HepG2 (cell line): ENCODE measurements around the gene RHBDL3. TPM values are rescaled to one million over a fixed set of nuclear protein-coding genes. Genes with fewer than 3 reads are reported as not detected.

Source experiments
- ASH2L ChIP-seq: fragments of 300-600, 200-600 bp; sonication (generic); IDR thresholded peaks from 2 replicates; pipeline ENCODE4 v1.7.0; 2017; ENCODE audit warnings: low read depth, mild to moderate bottlenecking, moderate library complexity, mixed read lengths, low read length; ENCODE audit not compliant: insufficient read length
- ATAD3A ChIP-seq: sonication (generic); formaldehyde crosslinking; IDR thresholded peaks from 2 replicates; pipeline ENCODE4 v1.4.0; 2020; ENCODE audit warnings: missing genetic modification reagents
- EHMT2 ChIP-seq: fragments of 200-600 bp; sonication (generic); IDR thresholded peaks from 2 replicates; pipeline ENCODE4 v1.7.0; 2017; ENCODE audit warnings: antibody characterized with exemption, low read depth, low read length, borderline replicate concordance
- FOXJ3 ChIP-seq: sonication (generic); formaldehyde crosslinking; IDR thresholded peaks from 2 replicates; pipeline ENCODE4 v1.4.0; 2020; ENCODE audit warnings: missing genetic modification reagents, mild to moderate bottlenecking, borderline replicate concordance
- JDP2 ChIP-seq: sonication (generic); formaldehyde crosslinking; IDR thresholded peaks from 2 replicates; pipeline ENCODE4 v1.8.1; 2022; ENCODE audit warnings: missing genetic modification reagents, borderline replicate concordance
- LCORL ChIP-seq, 2 experiments: fragments of 450-650 bp in 1 of 2; sonication (generic) in 1 of 2; formaldehyde crosslinking in 1 of 2; IDR thresholded peaks; 2 replicates each; pipeline versions ENCODE4 v1.5.0 to v1.6.1; 2017 to 2020; ENCODE audit warnings: antibody characterized with exemption in 1 of 2, missing genetic modification reagents in 1 of 2
- MED1 ChIP-seq: sonication (generic); formaldehyde crosslinking; IDR thresholded peaks from 2 replicates; pipeline ENCODE4 v1.4.0; 2020; ENCODE audit warnings: missing genetic modification reagents
- NCOA5 ChIP-seq: sonication (generic); formaldehyde crosslinking; IDR thresholded peaks from 2 replicates; pipeline ENCODE4 v1.4.0; 2020; ENCODE audit warnings: missing genetic modification reagents
- PAF1 ChIP-seq: IDR thresholded peaks from 2 replicates; pipeline ENCODE4 v1.6.1; 2016; ENCODE audit warnings: missing genetic modification reagents, missing compliant biosample characterization
- PHB2 ChIP-seq: fragments of 450-650 bp; IDR thresholded peaks from 2 replicates; pipeline ENCODE4 v1.6.1; 2018; ENCODE audit not compliant: partially characterized antibody
- SCMH1 ChIP-seq: sonication (generic); formaldehyde crosslinking; IDR thresholded peaks from 2 replicates; pipeline ENCODE4 v1.9.0; 2021; ENCODE audit warnings: missing genetic modification reagents, mild to moderate bottlenecking, borderline replicate concordance
- SIX4 ChIP-seq: sonication (generic); formaldehyde crosslinking; IDR thresholded peaks from 2 replicates; pipeline ENCODE4 v1.4.0; 2020; ENCODE audit warnings: missing genetic modification reagents
- SMARCC2 ChIP-seq: fragments of 450-650 bp; IDR thresholded peaks from 2 replicates; pipeline ENCODE4 v1.6.1; 2017; ENCODE audit warnings: antibody characterized with exemption, mild to moderate bottlenecking
- ZFP1 ChIP-seq: IDR thresholded peaks from 2 replicates; pipeline ENCODE4 v1.6.1; 2016
- ZNF205 ChIP-seq: IDR thresholded peaks from 2 replicates; pipeline ENCODE4 v1.6.1; 2018; ENCODE audit warnings: missing biosample characterization, missing genetic modification reagents
- ZNF335 ChIP-seq: sonication (generic); formaldehyde crosslinking; IDR thresholded peaks from 2 replicates; pipeline ENCODE4 v1.4.0; 2020; ENCODE audit warnings: missing genetic modification reagents
- ZNF547 ChIP-seq: sonication (generic); formaldehyde crosslinking; IDR thresholded peaks from 2 replicates; pipeline ENCODE4 v1.5.1; 2020; ENCODE audit warnings: mild to moderate bottlenecking, missing genetic modification reagents
- ZNF629 ChIP-seq: sonication (generic); formaldehyde crosslinking; conservative IDR thresholded peaks from 2 replicates; pipeline ENCODE4 v1.5.0; 2020; ENCODE audit warnings: missing genetic modification reagents
- polyA plus RNA-seq, 8 experiments: library from polyadenylated mRNA; depleted of rRNA in 3 of 8; stranded (reverse) in 7 of 8; unstranded in 1 of 8; fragments of >200 nt; fragmentation: Illumina TruSeq in 4 of 8; extraction: Trizol in 4 of 8; gene quantifications; 2 replicates each; pipeline versions ENCODE4 v1.2.1 to v1.2.3, GENCODE V29; 2011 to 2016; ENCODE audit warnings: low read depth in 4 of 8, missing spikeins in 1 of 8, mixed read lengths in 1 of 8; ENCODE audit not compliant: insufficient read depth in 1 of 8
- total RNA-seq, 5 experiments: library from RNA; depleted of rRNA; stranded (reverse); fragments of >200 nt; fragmentation: Illumina TruSeq; extraction: Trizol; gene quantifications; 2 replicates each; pipeline ENCODE4 v1.2.3, GENCODE V29; 2016; ENCODE audit warnings: low read depth in 1 of 5
- TF ChIP-seq, protein P1 (sequence below): sonication (generic); formaldehyde crosslinking; conservative IDR thresholded peaks from 2 replicates; pipeline ENCODE4 v1.4.0; 2020; ENCODE audit warnings: missing genetic modification reagents
- TF ChIP-seq, protein P2 (sequence below): sonication (generic); formaldehyde crosslinking; IDR thresholded peaks from 2 replicates; pipeline ENCODE4 v1.4.0; 2020; ENCODE audit warnings: missing genetic modification reagents, borderline replicate concordance
- TF ChIP-seq, protein P3 (sequence below): sonication (generic); formaldehyde crosslinking; IDR thresholded peaks from 2 replicates; pipeline ENCODE4 v1.8.0; 2022; ENCODE audit warnings: mild to moderate bottlenecking, missing genetic modification reagents, borderline replicate concordance
- TF ChIP-seq, protein P4 (sequence below): sonication (generic); formaldehyde crosslinking; IDR thresholded peaks from 2 replicates; pipeline ENCODE4 v1.8.0; 2022; ENCODE audit warnings: mild to moderate bottlenecking, missing genetic modification reagents
- TF ChIP-seq, protein P5 (sequence below): sonication (generic); formaldehyde crosslinking; IDR thresholded peaks from 2 replicates; pipeline ENCODE4 v1.5.0; 2020; ENCODE audit warnings: missing genetic modification reagents

Gene RHBDL3
- total and polyA plus RNA-seq, 2 of the 13 experiments (the other 11 are each of a cell fraction or from before 2014, with no cell fraction given) = 0.09 TPM; not detected in 1

DNA sequence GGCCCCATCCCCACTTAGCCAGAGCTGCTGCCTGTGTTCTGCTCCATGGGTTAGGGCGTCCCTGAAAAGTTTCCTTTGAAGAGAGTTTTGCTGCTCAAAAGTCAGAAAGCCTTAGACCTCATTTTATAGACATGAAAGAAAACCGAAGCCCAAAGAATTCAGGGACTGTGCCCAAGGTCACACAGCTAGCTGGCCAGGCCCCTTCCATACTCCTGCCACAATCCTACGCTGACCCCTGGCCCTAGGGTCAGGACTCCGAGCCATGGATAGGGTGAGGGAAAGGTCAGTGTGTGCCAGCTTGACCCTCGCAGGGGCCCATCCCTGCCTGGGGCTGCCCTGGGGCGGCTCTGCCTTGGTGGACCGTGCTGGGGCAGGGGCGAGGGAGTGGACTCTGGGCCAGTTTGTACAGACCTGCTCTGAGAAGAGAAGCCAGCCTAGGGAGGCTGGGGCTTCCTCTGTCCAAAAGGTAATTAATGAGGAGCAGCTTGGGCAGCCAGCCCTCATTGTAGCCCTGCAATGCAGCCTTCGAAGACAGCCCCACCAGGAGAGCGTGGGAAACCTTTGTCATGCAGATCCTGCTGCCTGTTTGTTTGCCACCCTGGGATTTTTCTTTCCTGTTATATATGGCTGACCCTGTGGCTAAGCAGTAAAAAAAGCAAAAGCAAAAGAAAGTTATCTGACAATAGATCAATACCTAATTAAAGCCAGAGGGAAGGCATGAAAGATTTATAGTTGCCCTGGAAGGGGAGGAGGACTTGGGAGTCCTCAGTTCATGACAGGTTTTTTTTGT is 37.4 kb downstream of the RHBDL3 start (continued):
- TF ChIP-seq JDP2 (CRISPR knock-in tag) (no peak), ZNF547 (CRISPR knock-in tag) (0 out of 2 replicates have a peak, but pooled peaks have one; percentile 19), FOXJ3 (CRISPR knock-in tag) (peak; percentile 48; the same call in 1 of the 2 replicates), ATAD3A (CRISPR knock-in tag) (no peak), ASH2L (peak; percentile 49), SIX4 (CRISPR knock-in tag) (no peak), EHMT2 (no peak), MED1 (CRISPR knock-in tag) (peak; percentile 75), ZFP1 (CRISPR knock-in tag) (no peak), LCORL (IDR thresholded peaks at IDR 0.05) (no peak), LCORL (CRISPR knock-in tag; IDR thresholded peaks at IDR 0.05) (peak; percentile 89), SMARCC2 (no peak), SCMH1 (no peak), PAF1 (CRISPR knock-in tag) (no peak), ZNF629 (CRISPR knock-in tag) (peak; percentile 45), NCOA5 (CRISPR knock-in tag) (no peak), PHB2 (no peak), ZNF335 (CRISPR knock-in tag) (no peak), ZNF205 (CRISPR knock-in tag) (peak; percentile 79; the same call in 1 of the 2 replicates)
- TF ChIP-seq, protein P1, sequence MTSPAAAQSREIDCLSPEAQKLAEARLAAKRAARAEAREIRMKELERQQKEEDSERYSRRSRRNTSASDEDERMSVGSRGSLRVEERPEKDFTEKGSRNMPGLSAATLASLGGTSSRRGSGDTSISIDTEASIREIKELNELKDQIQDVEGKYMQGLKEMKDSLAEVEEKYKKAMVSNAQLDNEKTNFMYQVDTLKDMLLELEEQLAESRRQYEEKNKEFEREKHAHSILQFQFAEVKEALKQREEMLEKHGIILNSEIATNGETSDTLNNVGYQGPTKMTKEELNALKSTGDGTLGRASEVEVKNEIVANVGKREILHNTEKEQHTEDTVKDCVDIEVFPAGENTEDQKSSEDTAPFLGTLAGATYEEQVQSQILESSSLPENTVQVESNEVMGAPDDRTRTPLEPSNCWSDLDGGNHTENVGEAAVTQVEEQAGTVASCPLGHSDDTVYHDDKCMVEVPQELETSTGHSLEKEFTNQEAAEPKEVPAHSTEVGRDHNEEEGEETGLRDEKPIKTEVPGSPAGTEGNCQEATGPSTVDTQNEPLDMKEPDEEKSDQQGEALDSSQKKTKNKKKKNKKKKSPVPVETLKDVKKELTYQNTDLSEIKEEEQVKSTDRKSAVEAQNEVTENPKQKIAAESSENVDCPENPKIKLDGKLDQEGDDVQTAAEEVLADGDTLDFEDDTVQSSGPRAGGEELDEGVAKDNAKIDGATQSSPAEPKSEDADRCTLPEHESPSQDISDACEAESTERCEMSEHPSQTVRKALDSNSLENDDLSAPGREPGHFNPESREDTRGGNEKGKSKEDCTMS (CRISPR knock-in tag) = no peak
- TF ChIP-seq, protein P2, sequence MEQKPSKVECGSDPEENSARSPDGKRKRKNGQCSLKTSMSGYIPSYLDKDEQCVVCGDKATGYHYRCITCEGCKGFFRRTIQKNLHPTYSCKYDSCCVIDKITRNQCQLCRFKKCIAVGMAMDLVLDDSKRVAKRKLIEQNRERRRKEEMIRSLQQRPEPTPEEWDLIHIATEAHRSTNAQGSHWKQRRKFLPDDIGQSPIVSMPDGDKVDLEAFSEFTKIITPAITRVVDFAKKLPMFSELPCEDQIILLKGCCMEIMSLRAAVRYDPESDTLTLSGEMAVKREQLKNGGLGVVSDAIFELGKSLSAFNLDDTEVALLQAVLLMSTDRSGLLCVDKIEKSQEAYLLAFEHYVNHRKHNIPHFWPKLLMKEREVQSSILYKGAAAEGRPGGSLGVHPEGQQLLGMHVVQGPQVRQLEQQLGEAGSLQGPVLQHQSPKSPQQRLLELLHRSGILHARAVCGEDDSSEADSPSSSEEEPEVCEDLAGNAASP (CRISPR knock-in tag) = peak; percentile 95
- TF ChIP-seq, protein P3, sequence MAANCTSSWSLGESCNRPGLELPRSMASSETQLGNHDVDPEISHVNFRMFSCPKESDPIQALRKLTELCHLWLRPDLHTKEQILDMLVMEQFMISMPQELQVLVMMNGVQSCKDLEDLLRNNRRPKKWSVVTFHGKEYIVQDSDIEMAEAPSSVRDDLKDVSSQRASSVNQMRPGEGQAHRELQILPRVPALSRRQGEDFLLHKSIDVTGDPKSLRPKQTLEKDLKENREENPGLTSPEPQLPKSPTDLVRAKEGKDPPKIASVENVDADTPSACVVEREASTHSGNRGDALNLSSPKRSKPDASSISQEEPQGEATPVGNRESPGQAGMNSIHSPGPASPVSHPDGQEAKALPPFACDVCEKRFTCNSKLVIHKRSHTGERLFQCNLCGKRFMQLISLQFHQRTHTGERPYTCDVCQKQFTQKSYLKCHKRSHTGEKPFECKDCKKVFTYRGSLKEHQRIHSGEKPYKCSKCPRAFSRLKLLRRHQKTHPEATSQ (CRISPR knock-in tag) = no peak
- TF ChIP-seq, protein P4, sequence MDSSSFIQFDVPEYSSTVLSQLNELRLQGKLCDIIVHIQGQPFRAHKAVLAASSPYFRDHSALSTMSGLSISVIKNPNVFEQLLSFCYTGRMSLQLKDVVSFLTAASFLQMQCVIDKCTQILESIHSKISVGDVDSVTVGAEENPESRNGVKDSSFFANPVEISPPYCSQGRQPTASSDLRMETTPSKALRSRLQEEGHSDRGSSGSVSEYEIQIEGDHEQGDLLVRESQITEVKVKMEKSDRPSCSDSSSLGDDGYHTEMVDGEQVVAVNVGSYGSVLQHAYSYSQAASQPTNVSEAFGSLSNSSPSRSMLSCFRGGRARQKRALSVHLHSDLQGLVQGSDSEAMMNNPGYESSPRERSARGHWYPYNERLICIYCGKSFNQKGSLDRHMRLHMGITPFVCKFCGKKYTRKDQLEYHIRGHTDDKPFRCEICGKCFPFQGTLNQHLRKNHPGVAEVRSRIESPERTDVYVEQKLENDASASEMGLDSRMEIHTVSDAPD (CRISPR knock-in tag) = peak; percentile 86
- TF ChIP-seq, protein P5, sequence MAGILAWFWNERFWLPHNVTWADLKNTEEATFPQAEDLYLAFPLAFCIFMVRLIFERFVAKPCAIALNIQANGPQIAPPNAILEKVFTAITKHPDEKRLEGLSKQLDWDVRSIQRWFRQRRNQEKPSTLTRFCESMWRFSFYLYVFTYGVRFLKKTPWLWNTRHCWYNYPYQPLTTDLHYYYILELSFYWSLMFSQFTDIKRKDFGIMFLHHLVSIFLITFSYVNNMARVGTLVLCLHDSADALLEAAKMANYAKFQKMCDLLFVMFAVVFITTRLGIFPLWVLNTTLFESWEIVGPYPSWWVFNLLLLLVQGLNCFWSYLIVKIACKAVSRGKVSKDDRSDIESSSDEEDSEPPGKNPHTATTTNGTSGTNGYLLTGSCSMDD = no peak
